Measurements from ENCODE around the gene TMEM202.

- TF ChIP-seq CTCF (IDR thresholded peaks at IDR 0.05; ENCODE audit: insufficient read depth, low read depth, low read length) (no peak), EZH2 (IDR thresholded peaks at IDR 0.05; ENCODE audit: insufficient read depth, low read length) (no peak)
These were observed 58.6 kb downstream of the TMEM202 start for GRCh38 chr15:72456684-72457083.
